ENCODE data around the gene ARFRP1. TPM values are rescaled to one million over a fixed set of nuclear protein-coding genes. Genes with fewer than 3 reads are reported as not detected.

Gene ARFRP1
- total RNA-seq, 1 experiment from 2014 or later = 74.0 TPM

- no TSS peak for BruUV-seq (replicated peaks)
- Mint-ChIP-seq H3K36me3 (ENCODE audit: insufficient read depth, unreplicated experiment) (peaks cover 39% of the 10 kb centered on the region), H3K4me1 (ENCODE audit: low read depth, unreplicated experiment) (no peaks in the 10 kb centered on the region), H3K9me3 (ENCODE audit: low read depth, unreplicated experiment) (no peaks in the 10 kb centered on the region), H3K27me3 (ENCODE audit: unreplicated experiment) (no peaks in the 10 kb centered on the region), H3K4me3 (ENCODE audit: low read depth, unreplicated experiment) (no peak overlapping the region), H3K27ac (ENCODE audit: unreplicated experiment) (no peak overlapping the region)
- CTCF ChIA-PET = no interaction called here
- no peak for TF ChIP-seq CTCF (IDR thresholded peaks at IDR 0.05; ENCODE audit: unreplicated experiment)
- no peak for DNase-seq
- intact Hi-C loops (cut with micrococcal nuclease; ENCODE audit: unreplicated experiment) = no loop called here
Measured at GRCh38 chr20:63744158-63744557, 36.4 kb upstream of the ARFRP1 start.

- H3K4me3 Mint-ChIP-seq (ENCODE audit: low read depth, unreplicated experiment) = no peak overlapping the region
- no peak for TF ChIP-seq CTCF (IDR thresholded peaks at IDR 0.05; ENCODE audit: unreplicated experiment)
- DNase-seq = no peak
- intact Hi-C loops (cut with micrococcal nuclease; ENCODE audit: unreplicated experiment) = no loop called here
- no peaks in the 10 kb centered on the region for H3K27me3 Mint-ChIP-seq (ENCODE audit: unreplicated experiment)
- no peaks in the 10 kb centered on the region for H3K9me3 Mint-ChIP-seq (ENCODE audit: low read depth, unreplicated experiment)
- H3K4me1 Mint-ChIP-seq (ENCODE audit: low read depth, unreplicated experiment) = no peaks in the 10 kb centered on the region
- BruUV-seq (replicated peaks) = TSS peak; percentile 33
- CTCF ChIA-PET = interaction anchor here (0.6 kb wide), 1 partner anchor 29 kb away, joined by 5 read pairs; no protein-coding TSS in a partner anchor
- no peak overlapping the region for H3K27ac Mint-ChIP-seq (ENCODE audit: unreplicated experiment)
- peaks cover 42% of the 10 kb centered on the region for H3K36me3 Mint-ChIP-seq (ENCODE audit: insufficient read depth, unreplicated experiment)
Measured at GRCh38 chr20:63743210-63743970, 35.6 kb upstream of the ARFRP1 start.

DNA sequence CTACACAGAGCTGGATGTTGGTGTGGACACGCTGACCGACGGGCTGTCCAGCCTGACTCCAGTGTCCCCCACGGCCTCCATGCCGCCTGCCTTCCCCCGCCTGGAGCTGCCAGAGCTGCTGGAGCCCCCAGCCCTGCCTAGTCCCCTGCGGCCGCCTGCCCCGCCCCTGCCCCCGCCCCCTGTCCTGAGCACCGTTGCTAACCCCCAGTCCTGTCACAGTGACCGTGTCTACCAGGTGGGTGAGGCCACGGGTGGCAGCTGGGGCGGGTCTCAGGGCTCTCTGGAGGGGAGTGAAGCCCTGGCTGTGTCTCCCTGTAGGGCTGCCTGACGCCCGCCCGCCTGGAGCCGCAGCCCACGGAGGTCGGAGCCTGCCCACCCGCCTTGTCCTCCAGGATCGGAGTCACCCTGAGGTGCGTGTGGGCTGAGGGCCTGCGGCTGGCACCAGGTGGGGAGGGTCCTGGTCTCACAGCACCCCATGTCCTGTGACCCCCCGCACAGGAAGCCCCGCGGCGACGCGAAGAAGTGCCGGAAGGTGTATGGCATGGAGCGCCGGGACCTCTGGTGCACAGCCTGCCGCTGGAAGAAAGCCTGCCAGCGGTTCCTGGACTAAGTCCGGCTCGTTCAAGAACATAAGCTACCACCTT is 34.7 kb upstream of the ARFRP1 start:
- no TSS peak for BruUV-seq (replicated peaks)

More for the DNA sequence above, 34.7 kb upstream of the ARFRP1 start:
- peaks cover 48% of the 10 kb centered on the region for H3K36me3 Mint-ChIP-seq (ENCODE audit: insufficient read depth, unreplicated experiment)
- H3K27me3 Mint-ChIP-seq (ENCODE audit: unreplicated experiment) = no peaks in the 10 kb centered on the region
- no peak for DNase-seq
- no peaks in the 10 kb centered on the region for H3K9me3 Mint-ChIP-seq (ENCODE audit: low read depth, unreplicated experiment)
- CTCF ChIA-PET = interaction anchor here (0.6 to 1.3 kb wide), 2 partner anchors 8 to 30 kb away, joined by 3 to 5 read pairs; no protein-coding TSS in a partner anchor
- no peak overlapping the region for H3K4me3 Mint-ChIP-seq (ENCODE audit: low read depth, unreplicated experiment)
- H3K4me1 Mint-ChIP-seq (ENCODE audit: low read depth, unreplicated experiment) = no peaks in the 10 kb centered on the region
- TF ChIP-seq CTCF (IDR thresholded peaks at IDR 0.05; ENCODE audit: unreplicated experiment) = no peak
- no peak overlapping the region for H3K27ac Mint-ChIP-seq (ENCODE audit: unreplicated experiment)
- intact Hi-C loops (cut with micrococcal nuclease; ENCODE audit: unreplicated experiment) = no loop called here
